Hair follicle dermal papilla cell (primary cell): ENCODE results near the gene TMEM141. TPM values are rescaled to one million over a fixed set of nuclear protein-coding genes. Genes with fewer than 3 reads are reported as not detected.

Experiments
- small RNA-seq: library from RNA; depleted of rRNA; stranded (forward); fragments of <200 nt; gene quantifications from one replicate; pipeline ENCODE3, GENCODE V24; 2012
- total RNA-seq: library from RNA; depleted of rRNA; stranded (reverse); fragments of >200 nt; gene quantifications from 2 replicates; pipeline ENCODE4 v1.2.3, GENCODE V29; 2012

TMEM141 gene
- 28.6 and 32.7 TPM in 2 replicates for total RNA-seq

DNA sequence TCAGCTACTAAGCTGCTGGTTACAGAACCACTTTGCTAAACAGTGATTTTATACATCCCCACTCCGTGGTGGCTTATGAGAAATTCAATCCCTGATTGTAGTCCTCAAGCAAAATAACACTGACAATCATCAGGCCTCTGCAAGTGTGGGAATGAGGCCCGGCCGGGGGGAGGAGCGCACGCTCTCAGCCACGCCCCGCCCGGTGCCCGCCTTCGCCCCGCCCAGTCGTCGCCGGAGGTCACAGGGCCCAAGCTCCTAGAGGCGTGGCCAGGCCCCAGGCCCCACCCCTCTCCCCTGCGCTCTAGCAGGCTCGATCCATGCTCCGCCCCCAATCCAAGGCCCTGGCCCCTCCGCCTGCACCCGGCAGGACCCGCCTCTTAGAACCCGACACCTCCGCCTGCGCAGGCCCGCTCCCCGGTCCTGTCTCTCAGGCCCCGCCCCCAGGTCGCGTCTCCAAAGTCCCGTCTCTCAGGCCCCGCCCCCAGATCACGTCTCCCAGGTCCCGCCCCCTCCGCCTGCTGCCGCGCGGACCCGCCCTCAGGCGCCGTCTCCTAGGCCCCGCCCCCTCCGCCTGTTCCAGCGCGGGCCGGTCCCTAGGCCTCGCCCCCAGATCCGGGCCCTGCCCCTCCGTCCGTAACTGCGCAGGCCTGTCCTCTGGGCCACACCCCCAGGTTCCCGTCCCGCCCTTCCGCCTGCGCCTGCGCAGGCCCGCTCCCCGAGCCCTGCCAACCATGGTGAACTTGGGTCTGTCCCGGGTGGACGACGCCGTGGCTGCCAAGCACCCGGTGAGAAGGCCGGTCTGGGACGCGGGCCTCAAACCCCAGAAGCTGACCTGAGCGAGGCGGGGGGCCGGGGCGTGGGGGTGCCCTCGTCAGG, at the start of gene TMEM141:
Gene TMEM141, plus strand, starts transcription at position 705 of the 876 bp plus-strand sequence. Its CDS starts 27 bp downstream, at position 732.

DNA sequence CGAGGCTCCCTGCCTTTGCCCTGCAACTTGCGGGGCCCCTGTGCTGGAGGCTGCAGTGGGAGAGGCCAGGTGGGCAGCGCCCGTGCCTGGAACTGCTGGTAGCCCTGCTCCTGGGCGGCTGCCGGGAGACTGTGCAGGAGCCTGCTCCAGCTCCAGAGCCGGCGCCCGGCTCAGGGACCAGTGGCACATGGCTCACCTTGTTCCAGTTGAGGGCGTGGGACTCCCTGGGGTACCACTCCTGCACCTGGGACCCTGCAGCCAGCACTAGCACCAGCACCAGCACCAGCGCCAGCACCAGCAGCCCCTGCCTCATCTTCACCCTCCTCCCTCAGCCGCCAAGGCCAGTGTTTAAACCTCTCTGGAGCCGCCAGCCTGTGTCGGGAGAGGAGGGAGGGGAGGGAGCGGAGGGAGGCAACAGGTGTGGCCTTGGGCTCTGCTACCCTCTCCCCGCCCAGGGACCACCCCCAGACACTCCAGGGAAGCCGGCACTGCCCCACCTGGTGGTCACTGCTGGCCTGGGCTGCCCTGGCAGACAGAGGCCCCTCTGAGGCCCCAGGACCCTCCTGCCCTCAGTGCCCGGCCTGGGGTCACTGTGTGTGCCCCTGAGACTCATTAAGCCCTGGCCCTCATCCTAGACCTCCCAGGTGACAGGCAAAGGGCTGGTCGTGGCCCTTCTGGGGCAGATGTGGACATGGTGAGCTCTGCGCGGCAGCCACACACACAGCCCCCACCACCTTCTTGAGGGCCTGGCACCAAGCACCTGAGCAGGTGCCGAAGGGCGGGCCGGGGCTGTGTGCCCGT, 48.4 kb upstream of the TMEM141 start, which contains the start of gene LCN10:
Gene LCN10, minus strand, starts transcription at position 350 of the 801 bp plus-strand sequence. Its CDS starts 37 bp downstream, at position 313.

DNA sequence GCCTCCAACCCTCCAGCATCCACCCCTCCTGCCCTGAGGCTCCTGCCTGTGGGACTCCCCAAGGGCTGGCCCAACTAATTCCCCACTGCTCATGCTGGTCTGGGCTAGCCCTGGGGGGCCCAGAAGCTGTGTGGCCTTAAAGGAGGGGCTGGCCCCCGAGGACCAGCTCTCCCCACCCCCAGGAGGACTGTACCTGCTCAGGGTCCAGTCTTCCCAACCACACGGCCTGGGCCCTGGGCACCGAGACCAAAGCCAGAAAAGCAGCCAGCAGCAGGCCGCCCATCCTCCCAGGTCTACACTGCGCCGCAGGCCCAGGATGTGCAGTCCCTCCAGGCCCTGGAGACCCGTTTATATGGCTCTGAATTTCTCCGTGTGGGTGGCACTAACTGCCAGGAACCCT, 42.9 kb upstream of the TMEM141 start, which contains the start of gene LCN6:
Gene LCN6, minus strand, starts transcription at position 325 of the 400 bp plus-strand sequence. Its CDS starts 42 bp downstream, at position 283.

DNA sequence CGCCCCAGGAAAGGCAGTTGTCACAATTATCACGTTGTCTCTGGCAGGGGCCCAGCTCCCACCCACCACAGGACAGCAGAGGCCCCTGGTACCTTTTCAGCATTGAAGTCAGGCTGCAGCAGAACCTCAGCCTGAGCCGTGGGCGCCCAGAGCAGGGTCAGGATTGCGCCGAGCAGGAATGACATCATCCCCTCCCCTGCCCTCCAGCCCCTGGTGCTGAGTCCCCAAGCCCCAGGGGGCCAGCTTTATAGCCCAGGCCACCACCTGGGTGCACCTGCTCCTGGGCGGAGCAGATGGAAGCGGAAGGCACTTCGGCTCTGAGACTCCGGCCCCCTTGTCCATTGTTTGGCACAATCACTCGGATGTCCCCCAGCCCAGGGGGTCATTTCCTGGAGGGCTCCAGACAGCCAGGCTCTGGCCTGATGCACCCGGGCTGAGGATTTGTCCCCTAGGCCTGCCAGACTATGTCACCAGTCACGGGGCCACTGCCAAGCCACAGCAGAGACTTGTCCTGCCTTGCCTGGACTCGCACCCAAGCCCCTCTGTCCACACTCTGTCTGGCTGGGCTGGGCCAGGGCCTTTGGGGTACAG, 26.7 kb upstream of the TMEM141 start, which contains the start of gene LCN15:
Gene LCN15, minus strand, starts transcription at position 218 of the 591 bp plus-strand sequence. Its CDS starts 30 bp downstream, at position 188.

DNA sequence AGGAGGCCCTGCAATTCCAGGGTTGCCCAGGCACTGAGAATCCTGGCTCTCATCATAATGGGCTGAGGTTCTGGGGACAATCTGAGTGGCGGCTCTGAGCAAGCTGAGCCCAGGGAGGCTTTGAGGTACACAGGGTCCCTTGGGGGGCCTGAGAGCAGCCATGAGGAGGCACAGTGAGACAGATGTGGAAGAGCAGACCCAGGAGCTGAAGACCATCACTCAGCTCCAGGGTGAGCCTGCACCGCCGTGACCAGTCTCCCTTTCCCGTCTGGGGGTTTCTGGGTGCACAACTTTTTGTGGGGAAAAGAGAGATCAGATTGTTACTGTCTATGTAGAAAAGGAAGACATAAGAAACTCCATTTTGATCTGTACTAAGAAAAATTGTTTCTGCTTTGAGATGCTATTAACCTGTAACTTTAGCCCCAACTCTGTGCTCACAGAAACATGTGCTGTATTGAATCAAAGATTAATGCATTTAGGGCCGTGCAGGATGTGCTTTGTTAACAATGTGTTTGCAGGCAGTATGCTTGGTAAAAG, 5.2 kb downstream of the TMEM141 start, which contains the start of gene CCDC183:
Gene CCDC183, plus strand, starts transcription at position 101 of the 537 bp plus-strand sequence. Its CDS starts 60 bp downstream, at position 161.

DNA sequence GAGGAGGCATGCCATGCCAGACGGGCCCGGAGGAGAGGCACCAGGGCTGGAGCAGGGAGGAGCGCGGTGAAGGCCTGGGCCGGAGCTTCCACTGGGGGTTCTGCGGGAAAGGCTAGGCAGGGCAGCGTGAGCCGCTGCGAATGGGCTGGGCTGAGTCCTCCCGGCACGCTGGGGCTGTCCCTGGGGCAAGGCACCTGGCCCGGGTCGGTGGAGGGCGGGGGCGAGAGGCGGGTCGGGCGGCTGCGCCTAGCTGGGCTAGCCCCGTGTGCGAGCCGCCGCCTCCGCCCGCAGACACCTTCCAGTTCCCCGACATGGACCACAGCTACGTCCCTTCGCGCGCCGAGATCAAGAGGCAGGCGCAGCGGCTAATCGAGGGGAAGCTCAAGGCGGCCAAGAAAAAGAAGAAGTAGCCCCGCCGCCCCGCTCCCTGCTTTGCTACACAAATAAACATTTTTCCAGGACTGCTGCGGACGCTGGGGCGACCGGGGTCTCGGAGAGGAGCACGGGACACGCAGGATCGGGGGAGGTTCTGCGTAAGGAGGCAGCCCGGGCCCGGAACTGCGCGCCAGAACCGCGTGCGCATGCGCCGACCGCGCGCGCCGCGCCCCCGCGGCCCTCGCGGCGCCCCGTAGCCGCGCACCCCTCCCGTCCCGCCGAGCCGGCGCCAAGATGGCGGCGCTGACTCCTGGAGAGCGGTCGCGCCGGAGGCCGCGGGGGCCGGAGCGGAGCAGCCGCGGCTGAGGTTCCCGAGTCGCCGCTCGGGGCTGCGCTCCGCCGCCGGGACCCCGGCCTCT, 16.3 kb downstream of the TMEM141 start, which contains the start of gene RABL6:
Gene RABL6, plus strand, starts transcription at position 668 of the 794 bp plus-strand sequence. CDS start 249 bp downstream, outside the sequence.

DNA sequence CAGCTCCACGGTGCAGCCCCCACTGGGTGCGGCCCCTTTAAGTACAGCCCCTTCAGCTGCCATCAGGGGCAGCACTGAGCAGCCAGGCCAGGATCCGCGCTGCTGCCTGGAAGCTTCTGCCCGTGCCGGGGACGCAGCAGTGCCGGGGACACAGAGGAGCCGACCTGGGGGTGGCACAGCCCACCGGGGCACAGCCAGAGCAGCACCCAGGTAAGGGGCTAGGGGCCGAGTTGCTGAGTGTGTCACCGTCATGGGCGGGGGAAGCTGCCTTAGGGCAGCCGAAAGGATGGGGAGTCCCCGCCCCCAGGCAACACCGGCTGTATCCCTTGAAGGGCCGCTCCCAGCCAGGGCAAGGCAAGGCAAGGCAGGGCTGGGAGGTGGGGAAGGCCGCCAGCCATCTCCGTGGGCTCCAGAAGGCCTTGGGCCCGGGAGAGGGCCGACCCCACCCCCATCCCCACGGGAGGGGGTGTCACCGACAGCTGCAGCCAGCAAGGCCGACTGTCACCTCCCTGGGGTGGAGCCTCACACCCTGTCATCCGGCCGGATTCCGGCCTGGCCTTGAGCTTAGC, 51.3 kb downstream of the TMEM141 start, which contains the start of gene AJM1:
Gene AJM1, plus strand, starts transcription at position 99 of the 569 bp plus-strand sequence. CDS start 1,937 bp downstream, outside the sequence.

Small RNA genes within 50 kb of the gene (small RNA-seq; reads per million reads assigned to genes)
- gene AL355987.2 (not detected), gene ATP6V1G1P3 (not detected), gene MIR4292 (not detected), gene MIR6722 (not detected)

Other genes starting within 250 kb of the TMEM141 start
- 8.4 and 15.1 TPM in 2 replicates for gene NOTCH1, start 245.3 kb upstream of the TMEM141 start, total RNA-seq
- gene EGFL7, start 128.4 kb upstream of the TMEM141 start, total RNA-seq: 4.5 and 8.1 TPM in 2 replicates
- 36.0 and 37.6 TPM in 2 replicates for gene AGPAT2, start 103.9 kb upstream of the TMEM141 start, total RNA-seq
- gene DIPK1B, start 78.8 kb upstream of the TMEM141 start, total RNA-seq: 0.12 TPM in 1 of 2 replicates, not detected in the other
- gene LCN10, start 48.4 kb upstream of the TMEM141 start, total RNA-seq: not detected in 2 replicates
- gene LCN6, start 42.8 kb upstream of the TMEM141 start, total RNA-seq: not detected in 2 replicates
- gene LCN8, start 33.1 kb upstream of the TMEM141 start, total RNA-seq: not detected in 2 replicates
- not detected in 2 replicates for gene LCN15, start 26.8 kb upstream of the TMEM141 start, total RNA-seq
- gene CCDC183, start 5.0 kb downstream of the TMEM141 start, total RNA-seq: 0.16 and 0.73 TPM in 2 replicates
- gene RABL6, start 16.6 kb downstream of the TMEM141 start, total RNA-seq: 83.5 and 85.7 TPM in 2 replicates
- gene AJM1, start 51.1 kb downstream of the TMEM141 start, total RNA-seq: 0.85 and 0.97 TPM in 2 replicates
- 49.8 and 55.1 TPM in 2 replicates for gene PHPT1, start 58.1 kb downstream of the TMEM141 start, total RNA-seq
- gene MAMDC4, start 61.0 kb downstream of the TMEM141 start, total RNA-seq: 1.1 and 1.9 TPM in 2 replicates
- gene EDF1, start 75.0 kb downstream of the TMEM141 start, total RNA-seq: 119 and 175 TPM in 2 replicates
- 6.6 and 6.8 TPM in 2 replicates for gene TRAF2, start 95.2 kb downstream of the TMEM141 start, total RNA-seq
- gene FBXW5, start 153.4 kb downstream of the TMEM141 start, total RNA-seq: 133 and 152 TPM in 2 replicates
- gene C8G, start 153.9 kb downstream of the TMEM141 start, total RNA-seq: 1.1 TPM in 1 of 2 replicates, not detected in the other
- gene LCN12, start 160.9 kb downstream of the TMEM141 start, total RNA-seq: 0.24 TPM in 1 of 2 replicates, not detected in the other
- 16.9 and 20.2 TPM in 2 replicates for gene PTGDS, start 186.2 kb downstream of the TMEM141 start, total RNA-seq
- 2.4 and 3.5 TPM in 2 replicates for gene LCNL1, start 191.6 kb downstream of the TMEM141 start, total RNA-seq
- gene PAXX, start 201.1 kb downstream of the TMEM141 start, total RNA-seq: 7.3 and 8.5 TPM in 2 replicates
- gene CLIC3, start 205.2 kb downstream of the TMEM141 start, total RNA-seq: 0.32 and 2.4 TPM in 2 replicates
- 11.9 and 15.1 TPM in 2 replicates for gene ABCA2, start 236.9 kb downstream of the TMEM141 start, total RNA-seq
- gene FUT7, start 240.7 kb downstream of the TMEM141 start, total RNA-seq: not detected in 2 replicates